Activated T-helper 2 cell treated with anti-CD3 and anti-CD28 coated beads, Interferon-gamma antibody, Interleukin-2, Interleukin-4, amounts not matched to agents 10 μg/mL and 5 μg/mL and 100 μg/mL, durations not matched to agents 14 hours and 24 hours and 36 hours (primary cell): ENCODE results near the gene ZNF14. TPM values are rescaled to one million over a fixed set of nuclear protein-coding genes. Genes with fewer than 3 reads are reported as not detected.
"Not testable (repeated sequence)": the region's sequence is repeated elsewhere in the genome, so short reads cannot be mapped to it uniquely, and the experiment has no call there.

Source experiments
- DNase-seq: peaks from one replicate; pipeline ENCODE4 v3.0.0; 2021; ENCODE audit warnings: low spot score
- H3K27ac Mint-ChIP-seq: one replicate; pipeline ENCODE4 v1.8.0; 2021; ENCODE audit warnings: mixed read lengths
- H3K27me3 Mint-ChIP-seq: one replicate; pipeline ENCODE4 v1.8.0; 2021; ENCODE audit warnings: low read depth, mixed read lengths
- H3K36me3 Mint-ChIP-seq: one replicate; pipeline ENCODE4 v1.8.0; 2021; ENCODE audit warnings: low read depth, mixed read lengths
- H3K4me1 Mint-ChIP-seq: one replicate; pipeline ENCODE4 v1.8.0; 2021; ENCODE audit warnings: low read depth, mixed read lengths
- H3K4me3 Mint-ChIP-seq: one replicate; pipeline ENCODE4 v1.8.0; 2021; ENCODE audit warnings: low read depth, mild to moderate bottlenecking, moderate library complexity, mixed read lengths
- H3K9me3 Mint-ChIP-seq: one replicate; pipeline ENCODE4 v1.8.0; 2021; ENCODE audit warnings: mixed read lengths
- intact Hi-C: fragments of 100-400 bp; cut with micrococcal nuclease; formaldehyde crosslinking; loops from one replicate; pipeline ENCODE4 v1.15.1; 2023
- total RNA-seq: library from RNA; stranded (reverse); gene quantifications from 2 replicates; pipeline ENCODE4 v1.2.3, GENCODE V29; 2022

ZNF14 gene
- 4.2 and 4.6 TPM in 2 replicates for total RNA-seq

- Mint-ChIP-seq H3K27me3 (no peaks in the 10 kb centered on the region), H3K4me3 (peak within 1 kb of the TSS; percentile 97), H3K27ac (peak within 1 kb of the TSS; percentile 91), H3K36me3 (peaks cover 49% of the 10 kb centered on the region), H3K9me3 (peaks cover 33% of the 10 kb centered on the region), H3K4me1 (peaks cover 11% of the 10 kb centered on the region)
- peak; percentile 84 for DNase-seq
- intact Hi-C loops, result loop anchor here (1.0 to 2.0 kb wide), 3 partner anchors 44 to 88 kb away; partner anchors contain the start of genes ATP13A1 and ZNF506
Observed at GRCh38 chr19:19732579-19733501, at the start of gene ZNF14. Gene ZNF14 (minus strand): TSS chr19:19733112. CDS start chr19:19732958, 154 bp downstream.

DNA sequence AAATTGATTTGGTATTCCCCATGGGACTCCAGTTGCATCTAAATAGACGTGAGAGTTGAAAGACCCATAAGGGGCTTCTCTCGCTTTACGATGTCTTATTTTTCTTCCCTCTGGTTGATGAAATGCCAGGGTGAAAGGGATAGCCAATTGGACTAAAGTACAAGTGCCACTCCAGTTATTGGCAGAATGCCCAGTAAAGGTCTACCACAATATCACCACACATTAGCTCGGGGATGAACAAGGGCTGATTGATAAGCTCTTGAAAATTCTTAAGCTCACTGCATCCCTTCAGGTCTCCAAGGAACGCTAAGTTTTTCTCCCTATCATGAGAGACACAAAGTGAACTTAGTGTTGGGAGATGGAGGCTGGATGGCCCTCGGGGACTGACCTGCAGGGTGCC lies 48.9 kb upstream of the ZNF14 start:
- intact Hi-C loops, H3K27ac Mint-ChIP-seq, H3K27me3 Mint-ChIP-seq, DNase-seq, H3K4me3 Mint-ChIP-seq: not testable (repeated sequence)
- Mint-ChIP-seq H3K4me1 (peaks cover 21% of the 10 kb centered on the region), H3K36me3 (peaks cover 86% of the 10 kb centered on the region), H3K9me3 (peaks cover 70% of the 10 kb centered on the region)

- Mint-ChIP-seq H3K9me3 (peaks cover 47% of the 10 kb centered on the region), H3K36me3 (peaks cover 56% of the 10 kb centered on the region), H3K27me3 (no peaks in the 10 kb centered on the region), H3K4me3 (peak overlapping the region; percentile 96), H3K4me1 (peaks cover 33% of the 10 kb centered on the region), H3K27ac (no peak overlapping the region)
- intact Hi-C loops, result no loop called here
- DNase-seq, result no peak
Observed at GRCh38 chr19:19778666-19779065, 45.8 kb upstream of the ZNF14 start.

DNA sequence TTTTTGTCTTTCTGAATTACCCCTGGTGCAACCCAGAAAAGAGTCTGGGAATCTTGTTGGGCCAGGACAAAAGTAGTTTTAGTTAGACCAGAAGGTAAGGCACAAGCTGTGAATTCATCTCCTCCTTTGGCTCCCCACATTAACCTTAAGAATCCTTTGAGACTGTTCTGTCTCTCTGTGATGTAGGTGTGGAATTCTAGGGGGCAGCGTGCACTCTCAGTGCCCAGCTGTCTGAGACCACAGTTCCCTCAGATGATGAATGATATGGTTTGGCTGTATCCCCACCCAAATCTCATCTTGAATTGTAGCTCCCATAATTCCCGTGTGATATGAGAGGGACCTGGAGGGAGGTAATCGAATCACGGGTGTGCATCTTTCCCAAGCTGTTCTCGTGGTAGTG lies 44.8 kb upstream of the ZNF14 start:
- intact Hi-C loops, result loop anchor here (2.0 kb wide), 2 partner anchors 45 to 187 kb away; partner anchors contain the start of gene ZNF14
- H3K9me3 Mint-ChIP-seq, result peaks cover 43% of the 10 kb centered on the region
- H3K27me3 Mint-ChIP-seq, result no peaks in the 10 kb centered on the region
- DNase-seq, result no peak
- H3K27ac Mint-ChIP-seq, result no peak overlapping the region
- H3K36me3 Mint-ChIP-seq, result peaks cover 51% of the 10 kb centered on the region
- H3K4me1 Mint-ChIP-seq, result peaks cover 31% of the 10 kb centered on the region
- peak overlapping the region; percentile 96 for H3K4me3 Mint-ChIP-seq

DNA sequence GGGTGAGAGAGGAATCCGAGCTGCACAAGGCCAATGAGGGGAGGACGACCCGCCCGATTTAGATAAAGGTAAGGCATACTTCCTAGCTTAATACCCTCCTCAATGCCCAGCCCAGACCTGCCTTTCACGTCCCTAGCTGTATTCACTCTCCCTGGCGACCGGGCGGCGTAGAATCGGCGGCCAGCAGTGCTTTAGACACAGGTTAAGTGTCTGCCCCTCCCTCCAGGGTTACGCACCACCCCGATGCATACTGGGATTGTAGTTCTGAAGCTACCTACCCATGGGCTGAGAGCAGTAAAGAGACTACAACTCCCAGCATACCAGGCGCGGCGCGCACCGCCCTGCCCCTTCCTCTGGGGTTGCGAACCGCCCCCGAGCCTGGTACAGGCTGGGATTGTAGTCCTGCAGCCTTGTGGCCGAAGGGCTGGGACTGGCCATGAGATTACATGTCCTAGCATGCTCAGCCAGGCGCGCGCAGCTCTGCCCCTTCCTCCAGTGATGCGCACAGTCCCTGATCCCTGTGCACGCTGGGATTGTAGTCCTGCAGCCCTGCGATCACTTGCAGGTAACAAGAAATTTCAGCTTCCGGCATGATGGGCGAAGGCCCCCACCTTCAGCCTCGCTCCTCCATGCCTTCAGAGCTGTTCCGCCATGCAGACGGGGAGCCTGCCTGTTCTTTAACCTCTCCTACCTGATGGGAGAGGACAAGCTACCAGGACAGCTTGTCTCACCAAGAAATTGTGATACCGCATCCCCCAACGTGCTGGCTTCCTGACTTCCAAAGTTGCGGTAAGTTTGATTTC lies 43.5 kb upstream of the ZNF14 start:
- intact Hi-C loops, result loop anchor here (1.0 to 2.0 kb wide), 6 partner anchors 44 to 186 kb away; partner anchors contain the start of genes ZNF101, ZNF14, ZNF253 and ZNF506
- DNase-seq, result peak; percentile 89
- peaks cover 27% of the 10 kb centered on the region for H3K4me1 Mint-ChIP-seq

DNA sequence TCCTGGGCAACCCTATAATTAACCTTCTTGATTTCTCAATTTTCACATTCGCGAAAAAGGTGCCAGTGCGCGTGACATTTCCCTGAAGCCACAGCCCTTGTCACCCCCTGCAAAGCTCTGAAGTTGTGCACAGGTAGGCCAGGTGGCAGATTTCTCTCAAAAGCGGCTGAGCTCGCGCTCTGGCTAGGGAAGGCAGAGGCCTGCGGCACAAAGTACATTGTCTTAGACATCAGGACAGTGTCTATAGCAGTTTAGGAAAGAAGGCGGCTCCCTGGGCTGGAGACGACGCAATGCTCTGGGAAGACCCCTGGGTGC lies 42.9 kb upstream of the ZNF14 start:
- no peaks in the 10 kb centered on the region for H3K27me3 Mint-ChIP-seq
- H3K36me3 Mint-ChIP-seq, result peaks cover 34% of the 10 kb centered on the region
- no peak for DNase-seq
- H3K4me1 Mint-ChIP-seq, result peaks cover 27% of the 10 kb centered on the region
- peak overlapping the region; percentile 86 for H3K27ac Mint-ChIP-seq
- H3K4me3 Mint-ChIP-seq, result peak overlapping the region; percentile 96
- intact Hi-C loops, result loop anchor here (1.0 to 2.0 kb wide), 6 partner anchors 43 to 185 kb away; partner anchors contain the start of genes ZNF101, ZNF14, ZNF253 and ZNF506
- H3K9me3 Mint-ChIP-seq, result peaks cover 35% of the 10 kb centered on the region

More for the DNA sequence above, 43.5 kb upstream of the ZNF14 start:
- Mint-ChIP-seq H3K4me3 (peak overlapping the region; percentile 96), H3K27me3 (no peaks in the 10 kb centered on the region), H3K36me3 (peaks cover 38% of the 10 kb centered on the region), H3K9me3 (peaks cover 33% of the 10 kb centered on the region), H3K27ac (peak overlapping the region; percentile 86)

DNA sequence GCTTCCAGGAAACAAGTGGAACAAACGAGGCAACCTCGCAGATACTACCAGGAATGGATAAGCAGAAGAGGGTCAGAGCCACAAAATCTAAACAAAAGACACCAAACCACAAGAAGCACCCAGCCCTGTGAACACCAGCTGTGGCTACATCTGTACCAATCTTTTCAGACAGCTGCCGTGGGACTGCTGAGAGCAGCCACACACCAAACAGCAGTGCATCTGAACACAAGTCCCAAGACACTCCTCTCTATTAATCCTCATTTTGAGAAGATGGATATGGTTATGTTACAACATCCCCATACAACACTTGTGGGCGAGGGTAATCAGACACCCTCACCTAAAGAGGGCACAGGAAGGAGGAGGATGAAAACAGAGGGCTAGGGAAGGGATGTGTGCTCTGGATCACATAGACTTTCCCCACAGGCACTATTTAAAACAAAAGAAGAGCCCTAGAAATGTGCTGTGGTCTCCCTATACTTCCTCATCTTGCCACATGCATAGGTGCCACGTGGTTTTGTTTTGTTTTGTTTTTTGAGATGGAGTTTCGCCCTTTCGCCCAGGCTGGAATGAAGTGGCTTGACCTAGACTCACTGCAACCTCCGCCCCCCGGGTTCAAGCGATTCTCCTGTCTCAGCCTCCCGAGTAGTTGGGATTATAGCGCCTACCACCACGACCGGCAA lies 41.6 kb upstream of the ZNF14 start:
- H3K9me3 Mint-ChIP-seq, result peaks cover 30% of the 10 kb centered on the region
- no peak overlapping the region for H3K27ac Mint-ChIP-seq
- intact Hi-C loops, result no loop called here
- peaks cover 23% of the 10 kb centered on the region for H3K36me3 Mint-ChIP-seq
- DNase-seq, result no peak
- H3K4me3 Mint-ChIP-seq, result peak overlapping the region; percentile 8
- H3K4me1 Mint-ChIP-seq, result peaks cover 27% of the 10 kb centered on the region
- no peaks in the 10 kb centered on the region for H3K27me3 Mint-ChIP-seq

DNA sequence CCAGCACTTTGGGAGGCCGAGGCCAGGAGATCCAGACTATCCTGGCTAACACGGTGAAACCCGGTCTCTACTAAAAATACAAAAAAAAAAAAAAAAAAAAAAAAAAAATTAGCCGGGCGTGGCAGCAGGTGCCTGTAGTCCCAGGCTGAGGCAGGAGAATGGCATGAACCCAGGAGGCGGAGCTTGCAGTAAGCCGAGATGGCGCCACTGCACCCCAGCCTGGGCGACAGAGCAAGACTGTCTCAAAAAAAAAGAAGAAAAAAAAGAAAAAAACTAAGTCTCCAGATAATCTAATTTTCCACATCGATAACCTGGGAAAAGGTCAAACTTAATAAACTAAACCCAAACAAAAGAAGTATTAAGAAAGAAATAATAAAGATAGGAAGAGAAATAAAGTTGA lies 39.1 kb upstream of the ZNF14 start:
- H3K27ac Mint-ChIP-seq, H3K36me3 Mint-ChIP-seq, DNase-seq, intact Hi-C loops, H3K4me3 Mint-ChIP-seq, H3K27me3 Mint-ChIP-seq: not testable (repeated sequence)
- peaks cover 32% of the 10 kb centered on the region for H3K9me3 Mint-ChIP-seq
- H3K4me1 Mint-ChIP-seq, result peaks cover 13% of the 10 kb centered on the region

GRCh38 chr19:19769971-19770370 lies 37.1 kb upstream of the ZNF14 start:
- intact Hi-C loops, H3K4me3 Mint-ChIP-seq, H3K4me1 Mint-ChIP-seq, H3K27ac Mint-ChIP-seq, DNase-seq, H3K27me3 Mint-ChIP-seq, H3K36me3 Mint-ChIP-seq: not testable (repeated sequence)
- peaks cover 39% of the 10 kb centered on the region for H3K9me3 Mint-ChIP-seq

DNA sequence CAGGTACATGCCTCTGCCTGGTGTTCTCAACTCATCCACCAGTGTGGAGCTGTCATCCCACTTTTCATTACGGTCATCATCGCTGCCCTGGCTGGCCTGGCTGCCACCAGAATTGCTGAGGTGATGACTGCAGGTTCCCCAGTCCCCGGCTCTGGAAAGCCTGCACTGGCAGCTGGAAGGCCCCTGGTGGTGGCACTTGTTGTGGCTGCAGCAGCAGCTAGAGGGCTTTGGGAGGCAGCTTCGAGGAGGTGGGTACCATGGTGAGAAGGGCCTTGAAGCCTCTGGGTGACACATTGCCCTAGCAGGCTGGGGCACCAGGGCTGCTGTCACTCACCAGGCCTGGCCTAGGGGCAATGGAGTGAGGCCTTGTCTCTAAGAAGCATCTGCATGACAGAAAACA lies 25.3 kb upstream of the ZNF14 start:
- Mint-ChIP-seq H3K27me3 (no peaks in the 10 kb centered on the region), H3K9me3 (peaks cover 30% of the 10 kb centered on the region)

DNA sequence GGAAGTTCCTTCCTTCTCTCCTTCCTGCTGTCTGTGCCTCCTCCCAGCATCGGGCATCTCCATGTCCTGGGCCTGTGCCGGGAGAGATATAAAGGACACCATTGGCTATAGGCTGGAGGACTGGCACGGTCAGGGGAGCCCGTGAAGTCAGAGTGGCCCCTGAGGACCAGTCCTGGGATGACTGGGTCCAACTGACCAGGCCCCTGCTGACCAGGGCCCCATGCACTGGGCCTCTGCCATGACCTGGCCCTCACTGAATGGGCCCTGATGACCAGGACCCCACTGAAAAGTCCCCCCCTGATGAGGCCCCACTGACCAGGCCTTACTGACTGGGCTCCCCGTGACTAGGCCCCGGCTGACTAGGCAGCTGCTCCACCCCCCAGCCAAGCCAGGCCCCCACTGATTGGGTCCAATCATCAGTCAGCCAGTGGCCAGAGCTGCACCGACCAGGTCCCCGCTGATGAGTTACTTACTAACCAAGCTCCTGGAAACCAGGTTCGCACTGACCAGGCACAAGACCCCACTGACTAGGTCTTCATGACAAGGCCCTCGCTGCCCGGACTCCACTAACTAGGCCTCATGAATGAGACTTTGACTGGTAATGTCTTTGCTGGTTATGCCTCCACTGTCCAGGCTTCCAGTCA lies 20.0 kb upstream of the ZNF14 start:
- no peak for DNase-seq
- Mint-ChIP-seq H3K9me3 (peaks cover 22% of the 10 kb centered on the region), H3K36me3 (peaks cover 3% of the 10 kb centered on the region), H3K4me1 (no peaks in the 10 kb centered on the region), H3K4me3 (no peak overlapping the region), H3K27me3 (no peaks in the 10 kb centered on the region), H3K27ac (no peak overlapping the region)
- intact Hi-C loops, result no loop called here

More for the DNA sequence above, 25.3 kb upstream of the ZNF14 start:
- intact Hi-C loops, result no loop called here
- H3K27ac Mint-ChIP-seq, result no peak overlapping the region
- no peaks in the 10 kb centered on the region for H3K4me1 Mint-ChIP-seq
- peaks cover 3% of the 10 kb centered on the region for H3K36me3 Mint-ChIP-seq
- no peak overlapping the region for H3K4me3 Mint-ChIP-seq
- DNase-seq, result no peak

DNA sequence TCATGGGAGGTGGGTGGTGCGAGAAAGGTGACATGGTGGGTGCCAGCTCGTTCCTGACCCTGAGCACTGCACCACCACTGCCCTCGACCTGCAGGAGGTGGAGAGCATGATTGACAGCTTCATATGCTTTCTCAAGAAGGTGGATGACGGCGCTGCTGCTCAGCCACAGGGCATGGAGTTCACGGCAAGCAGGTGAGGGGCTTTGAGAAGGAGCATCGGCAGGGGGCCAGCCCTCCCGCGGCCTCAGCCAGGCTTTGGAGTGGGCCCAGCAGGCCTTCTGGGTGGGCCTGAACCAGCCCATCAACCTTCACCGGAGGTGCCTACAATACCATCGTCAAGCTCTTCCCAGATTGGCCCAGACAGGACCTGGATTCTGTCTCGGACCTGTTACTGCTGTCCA lies 18.9 kb upstream of the ZNF14 start:
- no peaks in the 10 kb centered on the region for H3K27me3 Mint-ChIP-seq
- H3K27ac Mint-ChIP-seq, result no peak overlapping the region
- intact Hi-C loops, result no loop called here
- no peak overlapping the region for H3K4me3 Mint-ChIP-seq
- peaks cover 22% of the 10 kb centered on the region for H3K9me3 Mint-ChIP-seq
- H3K4me1 Mint-ChIP-seq, result no peaks in the 10 kb centered on the region
- DNase-seq, result no peak
- peaks cover 3% of the 10 kb centered on the region for H3K36me3 Mint-ChIP-seq
